Neural progenitor cell (in vitro differentiated cells): ENCODE results near the gene TTC21A. TPM values are rescaled to one million over a fixed set of nuclear protein-coding genes. Genes with fewer than 3 reads are reported as not detected.
A peak's percentile ranks its signal among the peaks of the same experiment; 100 is the strongest.

Experiments used
- DNase-seq: peaks from one replicate; pipeline ENCODE4 v3.0.0-alpha.2; 2016; ENCODE audit warnings: low spot score
- H2AFZ ChIP-seq: fragments of 200-600 bp; sonication (generic); replicated peaks from 2 replicates; pipeline ENCODE4 v1.6.1; 2016; ENCODE audit warnings: antibody characterized with exemption
- H3F3A ChIP-seq: fragments of 200-600 bp; sonication (generic); 2 replicates; pipeline ENCODE4 v1.6.1; 2016; ENCODE audit warnings: antibody characterized with exemption, low read depth
- H3K27ac ChIP-seq: fragments of 200-600 bp; sonication (generic); 2 replicates; pipeline ENCODE4 v1.5.1; 2016; ENCODE audit warnings: mild to moderate bottlenecking
- H3K27me3 ChIP-seq: fragments of 200-600 bp; sonication (generic); 2 replicates; pipeline ENCODE4 v1.6.1; 2016; ENCODE audit warnings: mild to moderate bottlenecking, moderate library complexity
- H3K36me3 ChIP-seq: fragments of 200-600 bp; sonication (generic); 2 replicates; pipeline ENCODE4 v1.5.1; 2016
- H3K4me1 ChIP-seq: fragments of 200-600 bp; sonication (generic); 2 replicates; pipeline ENCODE4 v1.6.1; 2016; ENCODE audit warnings: mixed run types
- H3K4me2 ChIP-seq: fragments of 200-600 bp; sonication (generic); 2 replicates; pipeline ENCODE4 v1.6.1; 2016
- H3K4me3 ChIP-seq: fragments of 200-600 bp; sonication (generic); 2 replicates; pipeline ENCODE4 v1.5.1; 2016
- H3K79me2 ChIP-seq: fragments of 200-600 bp; sonication (generic); 2 replicates; pipeline ENCODE4 v1.6.1; 2016; ENCODE audit warnings: low read depth
- H3K9ac ChIP-seq: fragments of 200-600 bp; sonication (generic); 2 replicates; pipeline ENCODE4 v1.6.1; 2016
- H3K9me3 ChIP-seq: fragments of 200-600 bp; sonication (generic); 2 replicates; pipeline ENCODE4 v1.5.1; 2016; ENCODE audit warnings: low read depth
- H4K20me1 ChIP-seq: fragments of 200-600 bp; sonication (generic); 2 replicates; pipeline ENCODE4 v1.6.1; 2016; ENCODE audit warnings: low read depth
- H3K27ac Mint-ChIP-seq: 3 replicates; pipeline ENCODE4 v1.8.0; 2021; ENCODE audit warnings: mixed read lengths
- H3K27me3 Mint-ChIP-seq: 2 replicates; pipeline ENCODE4 v1.8.0; 2022; ENCODE audit warnings: low read depth, mild to moderate bottlenecking, inconsistent platforms, moderate library complexity, mixed read lengths; ENCODE audit not compliant: insufficient read depth
- H3K36me3 Mint-ChIP-seq: 3 replicates; pipeline ENCODE4 v1.8.0; 2021; ENCODE audit warnings: mixed read lengths
- H3K4me1 Mint-ChIP-seq: 3 replicates; pipeline ENCODE4 v1.8.0; 2021; ENCODE audit warnings: mixed read lengths
- H3K4me3 Mint-ChIP-seq: 3 replicates; pipeline ENCODE4 v1.8.0; 2021; ENCODE audit warnings: mild to moderate bottlenecking, moderate library complexity, mixed read lengths
- H3K9me3 Mint-ChIP-seq: 3 replicates; pipeline ENCODE4 v1.8.0; 2020; ENCODE audit warnings: mixed read lengths
- EZH2 ChIP-seq: fragments of 200-600 bp; sonication (generic); IDR thresholded peaks from 2 replicates; pipeline ENCODE4 v1.6.1; 2017; ENCODE audit warnings: antibody characterized with exemption, mild to moderate bottlenecking, moderate library complexity
- EZH2phosphoT487 ChIP-seq: fragments of 200-600 bp; sonication (generic); IDR thresholded peaks from 2 replicates; pipeline ENCODE4 v1.6.1; 2017; ENCODE audit warnings: antibody characterized with exemption
- total RNA-seq: library from RNA; depleted of rRNA; stranded (reverse); fragments of >200 nt; gene quantifications from 2 replicates; pipeline ENCODE4 v1.2.3, GENCODE V29; 2015; ENCODE audit warnings: low replicate concordance
- TF ChIP-seq, protein P1 (sequence below): fragments of 200-600 bp; sonication (generic); IDR thresholded peaks from 2 replicates; pipeline ENCODE4 v1.5.1; 2017; ENCODE audit warnings: antibody characterized with exemption, mild to moderate bottlenecking

Gene TTC21A
- total RNA-seq, 1 donor from 2014 or later, result 1.2 TPM

DNA sequence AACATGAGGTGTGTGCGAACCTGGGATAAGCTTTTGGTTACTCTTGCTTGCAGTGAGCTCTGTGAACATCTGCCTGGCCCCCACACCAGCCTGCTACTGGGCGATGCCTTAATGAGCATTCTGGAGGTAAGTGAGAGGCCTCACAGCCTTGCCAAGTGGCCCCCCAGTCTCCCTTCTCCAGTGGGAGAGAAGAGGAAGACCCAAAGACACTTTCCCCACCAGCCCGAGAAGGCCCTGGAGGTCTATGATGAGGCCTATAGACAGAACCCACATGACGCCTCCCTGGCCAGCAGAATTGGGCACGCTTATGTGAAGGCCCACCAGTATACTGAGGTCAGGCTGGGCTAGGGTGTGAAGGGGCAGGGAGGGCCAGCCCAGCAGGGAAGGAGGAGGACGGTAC, 22.5 kb downstream of the TTC21A start:
- TF ChIP-seq, protein P1, sequence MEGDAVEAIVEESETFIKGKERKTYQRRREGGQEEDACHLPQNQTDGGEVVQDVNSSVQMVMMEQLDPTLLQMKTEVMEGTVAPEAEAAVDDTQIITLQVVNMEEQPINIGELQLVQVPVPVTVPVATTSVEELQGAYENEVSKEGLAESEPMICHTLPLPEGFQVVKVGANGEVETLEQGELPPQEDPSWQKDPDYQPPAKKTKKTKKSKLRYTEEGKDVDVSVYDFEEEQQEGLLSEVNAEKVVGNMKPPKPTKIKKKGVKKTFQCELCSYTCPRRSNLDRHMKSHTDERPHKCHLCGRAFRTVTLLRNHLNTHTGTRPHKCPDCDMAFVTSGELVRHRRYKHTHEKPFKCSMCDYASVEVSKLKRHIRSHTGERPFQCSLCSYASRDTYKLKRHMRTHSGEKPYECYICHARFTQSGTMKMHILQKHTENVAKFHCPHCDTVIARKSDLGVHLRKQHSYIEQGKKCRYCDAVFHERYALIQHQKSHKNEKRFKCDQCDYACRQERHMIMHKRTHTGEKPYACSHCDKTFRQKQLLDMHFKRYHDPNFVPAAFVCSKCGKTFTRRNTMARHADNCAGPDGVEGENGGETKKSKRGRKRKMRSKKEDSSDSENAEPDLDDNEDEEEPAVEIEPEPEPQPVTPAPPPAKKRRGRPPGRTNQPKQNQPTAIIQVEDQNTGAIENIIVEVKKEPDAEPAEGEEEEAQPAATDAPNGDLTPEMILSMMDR, result no peak
- TF ChIP-seq EZH2phosphoT487 (no peak), EZH2 (no peak)
- H3K27me3 ChIP-seq, result no peaks in the 10 kb centered on the region
- no peak overlapping the region for H3K4me3 Mint-ChIP-seq
- H3K4me1 ChIP-seq, result no peaks in the 10 kb centered on the region
- H3K4me2 ChIP-seq, result no peak overlapping the region
- no peak overlapping the region for H2AFZ ChIP-seq
- no peak overlapping the region for H3K27ac ChIP-seq
- H4K20me1 ChIP-seq, result no peaks in the 10 kb centered on the region
- H3K27me3 Mint-ChIP-seq, result peaks cover 2% of the 10 kb centered on the region
- H3K4me1 Mint-ChIP-seq, result peaks cover 16% of the 10 kb centered on the region
- H3K27ac Mint-ChIP-seq, result no peak overlapping the region
- H3K9ac ChIP-seq, result no peak overlapping the region
- no peak for DNase-seq
- no peaks in the 10 kb centered on the region for H3F3A ChIP-seq
- H3K79me2 ChIP-seq, result no peaks in the 10 kb centered on the region
- H3K4me3 ChIP-seq, result no peak overlapping the region
- H3K36me3 Mint-ChIP-seq, result peaks cover 4% of the 10 kb centered on the region
- no peaks in the 10 kb centered on the region for H3K36me3 ChIP-seq
- H3K9me3 Mint-ChIP-seq, result no peaks in the 10 kb centered on the region
- no peaks in the 10 kb centered on the region for H3K9me3 ChIP-seq

DNA sequence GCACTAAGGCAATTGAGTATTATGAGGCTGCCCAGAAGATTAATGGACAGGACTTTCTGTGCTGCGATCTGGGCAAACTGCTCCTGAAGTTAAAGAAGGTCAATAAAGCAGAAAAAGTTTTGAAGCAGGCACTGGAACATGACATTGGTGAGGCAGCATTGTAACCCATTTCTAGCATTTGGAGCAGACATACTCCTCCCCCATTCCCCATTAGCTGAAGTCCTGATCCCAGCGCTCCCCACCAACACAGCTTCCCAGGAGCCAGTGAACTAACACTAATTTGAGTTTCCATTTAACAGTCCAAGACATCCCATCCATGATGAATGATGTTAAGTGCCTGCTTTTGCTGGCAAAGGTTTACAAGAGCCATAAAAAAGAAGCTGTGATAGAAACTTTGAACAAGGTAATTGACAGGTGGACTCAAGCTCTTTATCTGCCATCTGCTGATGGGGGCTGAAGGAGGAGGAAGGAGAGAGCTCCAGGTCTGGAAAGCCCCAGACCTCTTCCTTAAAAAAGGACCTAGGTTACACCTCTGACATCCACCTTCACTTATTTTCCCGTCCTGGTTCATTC, 23.3 kb downstream of the TTC21A start:
- Histone ChIP-seq H3K36me3 (no peaks in the 10 kb centered on the region), H3K27me3 (no peaks in the 10 kb centered on the region), H3K79me2 (no peaks in the 10 kb centered on the region), H3K27ac (no peak overlapping the region), H2AFZ (no peak overlapping the region), H3K4me2 (no peak overlapping the region), H4K20me1 (no peaks in the 10 kb centered on the region), H3K4me1 (no peaks in the 10 kb centered on the region), H3K4me3 (no peak overlapping the region), H3F3A (no peaks in the 10 kb centered on the region), H3K9me3 (no peaks in the 10 kb centered on the region), H3K9ac (no peak overlapping the region)
- H3K9me3 Mint-ChIP-seq, result no peaks in the 10 kb centered on the region
- no peak for DNase-seq
- H3K27ac Mint-ChIP-seq, result peak overlapping the region; percentile 60
- peaks cover 16% of the 10 kb centered on the region for H3K4me1 Mint-ChIP-seq
- TF ChIP-seq, protein P1, result no peak
- no peak for TF ChIP-seq EZH2
- TF ChIP-seq EZH2phosphoT487, result no peak
- peaks cover 4% of the 10 kb centered on the region for H3K36me3 Mint-ChIP-seq
- peaks cover 4% of the 10 kb centered on the region for H3K27me3 Mint-ChIP-seq
- H3K4me3 Mint-ChIP-seq, result peak overlapping the region; percentile 10

GRCh38 chr3:39132096-39133092, 24.9 kb downstream of the TTC21A start:
- Histone ChIP-seq H3K4me1 (no peaks in the 10 kb centered on the region), H3K27ac (no peak overlapping the region), H3K27me3 (no peaks in the 10 kb centered on the region), H2AFZ (no peak overlapping the region), H3K79me2 (no peaks in the 10 kb centered on the region), H3K9ac (no peak overlapping the region), H3K36me3 (no peaks in the 10 kb centered on the region), H4K20me1 (no peaks in the 10 kb centered on the region), H3K9me3 (no peaks in the 10 kb centered on the region), H3K4me3 (no peak overlapping the region), H3K4me2 (no peak overlapping the region), H3F3A (no peaks in the 10 kb centered on the region)
- H3K27me3 Mint-ChIP-seq, result peaks cover 4% of the 10 kb centered on the region
- H3K27ac Mint-ChIP-seq, result no peak overlapping the region
- DNase-seq, result no peak
- H3K9me3 Mint-ChIP-seq, result no peaks in the 10 kb centered on the region
- peaks cover 10% of the 10 kb centered on the region for H3K4me1 Mint-ChIP-seq
- H3K4me3 Mint-ChIP-seq, result no peak overlapping the region
- H3K36me3 Mint-ChIP-seq, result peaks cover 5% of the 10 kb centered on the region
- TF ChIP-seq, protein P1, result no peak
- TF ChIP-seq EZH2, result no peak
- no peak for TF ChIP-seq EZH2phosphoT487
